KBM-7 (cell line): ENCODE data around the gene ARL8A.
"Not testable (repeated sequence)": the region's sequence is repeated elsewhere in the genome, so short reads cannot be mapped to it uniquely, and the experiment has no call there.

Experiments
- DNase-seq: peaks from one replicate; pipeline ENCODE4 v3.0.0-alpha.2; 2015
- in situ Hi-C: fragments of 300-500 bp; cut with MboI; formaldehyde crosslinking; loops from 2 replicates; pipeline ENCODE4 v1.14.3; 2020; ENCODE audit warnings: low sequenced_read_pairs, low pct_unique_long_range_greater_than_20kb, mixed read lengths

Gene ARL8A

DNA sequence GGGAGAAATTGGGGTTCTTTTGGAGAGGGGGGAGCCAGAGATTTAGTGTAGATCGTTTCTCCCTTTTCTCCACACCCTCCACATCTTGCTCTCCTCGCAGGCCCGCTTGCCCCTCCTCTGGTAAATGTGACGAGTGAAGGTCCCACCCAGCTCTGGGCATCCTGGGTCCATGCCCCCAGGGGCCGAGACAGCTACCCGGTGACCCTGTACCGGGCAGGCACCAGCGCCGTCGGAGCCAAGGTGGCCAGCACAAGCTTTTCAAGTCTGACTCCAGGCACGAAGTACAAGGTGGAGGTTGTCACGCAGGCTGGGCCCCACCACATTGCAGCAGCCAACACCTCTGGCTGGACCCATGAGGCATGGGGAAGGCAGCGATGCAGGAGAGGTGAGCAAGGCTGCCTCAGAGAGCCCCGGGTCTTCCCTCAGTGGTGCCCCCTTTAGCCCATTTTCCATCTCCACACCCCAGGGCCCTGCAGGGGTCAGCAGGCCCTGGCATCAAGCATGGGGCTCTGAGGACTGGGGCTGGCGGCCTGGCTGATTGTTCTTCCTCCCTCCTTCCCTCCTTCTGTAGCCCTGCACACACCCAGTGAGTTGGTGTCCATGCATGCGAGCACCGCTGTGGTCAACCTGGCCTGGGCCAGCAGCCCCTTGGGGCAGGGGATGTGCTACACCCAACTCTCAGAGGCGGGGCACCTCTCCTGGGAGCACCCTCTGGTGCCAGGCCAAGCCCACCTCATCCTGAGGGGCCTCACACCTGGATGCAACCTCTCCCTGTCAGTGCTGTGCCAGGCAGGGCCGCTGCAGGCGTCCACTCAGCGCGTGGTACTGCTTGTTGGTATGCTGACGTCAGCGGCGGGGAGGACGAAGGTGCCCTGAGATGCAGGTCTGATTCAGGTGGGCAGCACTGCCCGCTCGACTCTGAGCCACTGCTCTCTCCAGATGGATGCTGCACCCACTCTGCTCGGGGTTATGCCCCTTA lies 32.7 kb upstream of the ARL8A start:
- in situ Hi-C loops: no loop called here

DNA sequence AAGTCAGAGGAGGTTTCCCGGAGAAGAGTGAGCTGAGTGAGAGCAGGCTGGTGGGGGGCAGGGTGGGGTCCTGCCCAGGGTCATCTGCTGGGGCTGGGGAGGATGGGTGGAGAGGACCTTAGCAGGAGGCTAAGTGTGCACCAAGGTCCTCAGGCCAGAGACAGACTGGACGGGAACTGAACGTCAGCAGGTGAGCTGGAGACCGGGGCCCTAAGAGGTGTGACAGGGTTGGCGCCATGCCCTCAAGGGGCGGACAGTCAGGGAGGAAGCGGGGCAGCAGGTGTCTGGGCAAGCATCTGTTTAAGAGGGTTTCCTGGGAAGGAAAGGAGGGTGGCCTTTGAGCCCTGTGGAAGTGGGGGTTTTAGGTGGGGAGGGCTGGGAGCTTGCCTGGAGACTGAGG lies 29.5 kb upstream of the ARL8A start:
- in situ Hi-C loops: no loop called here
- no peak for DNase-seq

More for the DNA sequence above, 32.7 kb upstream of the ARL8A start:
- DNase-seq: no peak

DNA sequence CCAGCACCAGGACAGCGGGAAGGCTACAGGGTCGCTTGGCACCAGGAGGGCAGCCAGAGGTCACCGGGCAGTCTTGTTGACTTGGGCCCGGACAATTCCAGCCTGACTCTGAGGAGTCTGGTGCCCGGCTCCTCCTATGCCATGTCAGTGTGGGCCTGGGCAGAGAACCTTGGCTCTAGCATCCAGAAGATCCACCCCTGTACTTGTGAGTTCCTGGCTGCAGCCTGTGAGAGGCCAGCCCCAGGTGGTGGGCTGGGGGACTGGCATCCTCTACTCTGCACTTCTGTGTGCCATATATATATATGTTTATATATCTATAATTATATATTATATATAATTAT lies 27.4 kb upstream of the ARL8A start:
- peak; percentile 38 for DNase-seq
- in situ Hi-C loops: no loop called here

DNA sequence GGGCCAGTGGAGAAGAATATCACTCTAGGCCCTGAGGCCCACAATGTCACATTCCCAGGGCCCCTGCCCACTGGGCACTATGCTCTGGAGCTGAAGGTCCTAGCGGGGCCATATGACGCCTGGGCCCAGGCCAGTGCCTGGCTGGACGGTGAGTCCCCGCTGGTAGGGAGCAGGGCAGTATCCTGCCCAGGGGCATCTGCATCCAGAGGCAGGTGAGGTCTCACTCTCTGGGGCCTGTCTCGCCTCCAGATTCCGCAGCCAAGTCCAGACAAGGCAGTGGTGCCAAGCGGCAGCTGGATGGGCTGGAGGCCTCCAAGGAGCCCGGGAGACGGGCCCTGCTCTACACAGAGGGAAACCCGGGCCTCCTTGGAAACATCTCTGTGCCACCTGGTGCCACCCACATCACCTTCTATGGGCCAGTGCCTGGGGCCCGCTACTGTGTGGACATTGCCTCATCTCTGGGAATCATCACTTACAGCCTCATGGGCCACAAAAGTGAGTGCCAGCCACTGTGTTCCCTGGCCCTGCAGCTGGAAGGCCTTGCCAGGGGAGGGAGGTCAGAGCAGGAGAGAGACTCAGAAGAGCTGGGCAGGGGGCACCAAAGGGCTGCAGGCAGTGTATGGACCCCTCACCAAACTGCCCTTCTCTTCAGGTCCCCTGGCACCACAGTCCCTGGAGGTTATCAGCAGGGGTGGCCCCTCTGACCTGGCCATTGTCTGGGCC lies 26.9 kb upstream of the ARL8A start:
- in situ Hi-C loops: no loop called here
- no peak for DNase-seq

DNA sequence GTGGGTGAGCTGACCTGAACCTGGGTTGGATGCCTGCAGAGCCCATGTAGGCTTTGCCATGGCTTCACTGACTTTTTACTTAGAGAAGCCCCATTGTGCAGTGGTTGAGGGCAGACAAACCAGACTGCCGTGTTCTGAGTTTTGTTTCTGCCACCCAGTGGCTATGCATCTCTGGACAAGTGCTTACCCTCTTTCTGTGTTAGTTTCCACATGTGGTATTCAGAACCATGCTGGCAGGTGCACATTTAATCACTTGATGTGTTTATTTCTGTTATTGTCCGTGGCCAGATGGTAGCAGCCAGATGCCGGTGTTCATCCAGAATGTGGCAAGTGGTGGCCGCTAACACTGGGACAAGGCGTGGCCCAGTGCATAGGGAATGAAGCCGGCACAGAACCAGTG lies 26.2 kb upstream of the ARL8A start:
- in situ Hi-C loops: no loop called here
- no peak for DNase-seq

DNA sequence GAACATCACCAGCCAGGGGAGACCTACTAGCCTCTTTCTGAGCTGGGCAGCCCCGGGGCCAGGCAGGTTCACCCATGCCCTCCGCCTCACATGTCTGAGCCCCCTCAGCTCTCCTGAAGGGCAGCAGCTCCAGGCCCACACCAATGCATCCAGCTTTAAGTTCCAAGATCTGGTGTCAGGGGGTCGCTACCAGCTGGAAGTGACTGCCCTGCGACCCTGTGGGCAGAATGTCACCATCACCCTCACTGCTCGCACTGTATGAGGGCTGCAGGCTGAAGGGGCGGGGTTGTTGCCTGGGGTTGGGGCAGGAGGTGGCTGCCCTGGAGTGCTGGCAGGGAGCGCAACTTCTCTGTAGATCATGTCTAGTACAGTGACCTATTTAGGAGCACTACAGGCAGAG lies 24.3 kb upstream of the ARL8A start:
- in situ Hi-C loops: no loop called here
- no peak for DNase-seq

DNA sequence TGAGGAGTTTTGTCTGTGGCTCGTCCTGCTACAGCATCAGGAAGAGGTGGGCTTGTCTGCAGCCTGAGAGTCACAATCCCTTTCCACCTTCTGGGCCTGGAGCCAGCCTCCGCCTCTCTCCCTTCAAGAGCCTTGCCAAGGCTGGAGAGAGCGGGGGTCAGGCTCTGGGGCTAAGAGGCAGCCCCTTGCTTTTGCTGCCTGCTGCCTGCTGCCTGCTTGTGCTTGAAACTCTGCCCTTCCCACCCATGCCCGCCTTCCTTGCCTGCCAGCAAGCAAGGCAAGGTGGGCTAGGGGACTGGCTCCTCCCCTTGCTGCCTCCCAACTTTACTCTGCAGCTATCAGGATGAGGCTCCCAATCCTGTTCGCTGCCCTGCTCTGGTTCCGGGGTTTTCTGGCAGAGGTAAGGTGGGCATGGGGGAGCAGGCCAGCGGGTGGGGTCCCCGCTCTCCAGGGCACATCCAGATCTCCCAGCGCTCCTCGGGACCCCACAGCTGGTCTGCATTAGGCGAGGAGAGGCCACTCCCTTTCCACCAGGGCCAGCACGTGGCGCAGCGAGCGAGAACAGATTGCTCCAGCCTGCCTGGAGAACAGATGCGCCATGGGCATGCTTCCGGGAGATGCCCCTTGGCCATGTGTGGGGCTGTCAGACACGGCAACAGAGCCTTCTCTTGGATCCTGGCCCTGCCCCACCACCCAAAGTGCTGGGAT lies 23.3 kb upstream of the ARL8A start:
- in situ Hi-C loops: no loop called here
- DNase-seq: no peak

DNA sequence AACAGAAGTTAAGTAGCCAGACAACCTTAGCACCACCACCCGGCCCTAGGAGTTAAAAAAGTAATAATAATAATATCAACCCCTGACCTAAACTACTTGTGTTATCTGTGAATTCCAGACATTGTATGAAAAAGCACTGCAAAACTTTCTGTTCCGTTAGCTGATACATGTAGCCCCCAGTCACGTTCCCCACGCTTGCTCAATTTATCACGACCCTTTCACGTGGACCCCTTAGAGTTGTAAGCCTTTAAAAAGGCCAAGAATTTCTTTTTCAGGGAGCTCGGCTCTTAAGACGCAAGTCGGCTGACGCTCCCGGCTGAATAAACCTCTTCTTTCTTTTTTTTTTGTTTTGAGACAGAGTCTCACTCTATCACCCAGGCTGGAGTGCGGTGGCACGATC lies 22.5 kb upstream of the ARL8A start:
- in situ Hi-C loops, DNase-seq: not testable (repeated sequence)

DNA sequence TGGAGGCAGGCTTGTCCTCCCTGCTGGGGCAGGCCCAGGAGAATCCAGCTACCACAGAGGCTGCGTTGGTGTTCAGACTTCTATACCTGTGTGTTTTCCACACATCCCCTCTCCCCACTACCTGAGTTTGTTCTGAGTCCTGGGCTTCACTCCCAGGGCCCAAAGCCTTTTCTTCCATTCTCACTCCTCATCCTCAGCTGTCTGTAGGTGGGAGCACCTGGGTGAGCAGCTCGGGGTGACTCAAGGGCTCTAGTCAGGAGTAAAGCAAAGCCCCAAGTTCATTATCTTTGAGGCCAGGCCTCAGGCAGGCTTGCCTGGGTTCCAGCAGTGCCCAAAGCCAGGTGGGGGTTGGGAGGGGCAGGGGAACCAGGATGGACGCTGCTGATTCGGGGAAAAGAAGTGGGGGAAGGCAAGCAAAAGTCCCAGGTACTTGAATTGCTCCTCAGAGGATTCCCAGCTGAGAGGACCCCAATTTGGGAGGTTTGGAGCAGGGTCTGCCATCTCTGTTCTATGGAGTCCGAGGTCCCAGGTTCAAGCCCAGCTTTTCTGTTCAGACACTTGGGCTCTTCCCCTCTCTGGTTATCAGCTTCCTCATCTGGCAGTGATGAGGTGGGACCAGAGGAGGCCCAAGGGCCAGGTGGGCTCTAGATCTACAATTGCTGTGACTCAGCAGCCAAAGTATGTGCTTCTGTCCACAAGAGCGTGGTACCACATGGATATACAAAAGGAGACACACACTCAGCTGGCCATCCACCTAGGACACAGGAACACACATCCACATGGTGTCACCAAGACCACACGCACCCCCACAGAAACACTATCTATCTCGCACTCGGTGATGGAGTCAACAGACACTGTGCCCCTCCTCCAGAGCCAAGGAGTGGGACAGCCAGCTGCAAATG lies 21.7 kb upstream of the ARL8A start:
- no peak for DNase-seq
- in situ Hi-C loops: no loop called here

DNA sequence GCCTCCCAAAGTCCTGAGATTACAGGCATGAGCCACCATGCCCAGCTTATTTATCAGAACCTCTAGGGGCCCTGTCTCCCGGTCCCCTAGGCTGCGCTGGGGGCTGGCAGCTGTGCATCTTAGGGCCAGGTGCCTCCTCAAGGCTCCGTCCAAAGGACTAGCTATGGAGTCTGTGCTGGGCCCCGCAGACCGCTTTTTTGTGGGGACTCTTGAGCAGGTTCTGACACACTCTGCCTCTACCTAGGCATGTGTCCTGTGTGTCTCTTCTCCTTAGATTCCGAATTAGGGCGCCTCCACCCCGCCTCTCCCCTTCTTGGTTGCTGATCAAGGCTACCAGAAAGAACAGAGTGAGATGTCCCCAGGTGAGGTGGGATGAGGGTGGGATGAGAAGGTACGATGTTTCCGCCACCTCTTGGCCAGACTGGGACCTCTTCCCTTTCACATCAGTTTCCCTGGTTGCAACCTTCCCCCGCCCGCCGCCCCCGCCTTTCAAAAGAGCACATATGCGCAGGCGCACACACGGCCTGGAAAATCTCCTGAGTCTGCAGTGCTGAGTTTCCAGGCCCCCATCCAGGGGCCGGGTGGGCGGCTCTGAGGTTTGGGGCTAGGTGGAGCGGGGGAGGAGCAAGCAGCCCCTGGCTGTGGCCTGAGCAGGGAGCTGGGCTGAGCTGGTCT lies 20.9 kb upstream of the ARL8A start:
- in situ Hi-C loops: no loop called here
- no peak for DNase-seq

DNA sequence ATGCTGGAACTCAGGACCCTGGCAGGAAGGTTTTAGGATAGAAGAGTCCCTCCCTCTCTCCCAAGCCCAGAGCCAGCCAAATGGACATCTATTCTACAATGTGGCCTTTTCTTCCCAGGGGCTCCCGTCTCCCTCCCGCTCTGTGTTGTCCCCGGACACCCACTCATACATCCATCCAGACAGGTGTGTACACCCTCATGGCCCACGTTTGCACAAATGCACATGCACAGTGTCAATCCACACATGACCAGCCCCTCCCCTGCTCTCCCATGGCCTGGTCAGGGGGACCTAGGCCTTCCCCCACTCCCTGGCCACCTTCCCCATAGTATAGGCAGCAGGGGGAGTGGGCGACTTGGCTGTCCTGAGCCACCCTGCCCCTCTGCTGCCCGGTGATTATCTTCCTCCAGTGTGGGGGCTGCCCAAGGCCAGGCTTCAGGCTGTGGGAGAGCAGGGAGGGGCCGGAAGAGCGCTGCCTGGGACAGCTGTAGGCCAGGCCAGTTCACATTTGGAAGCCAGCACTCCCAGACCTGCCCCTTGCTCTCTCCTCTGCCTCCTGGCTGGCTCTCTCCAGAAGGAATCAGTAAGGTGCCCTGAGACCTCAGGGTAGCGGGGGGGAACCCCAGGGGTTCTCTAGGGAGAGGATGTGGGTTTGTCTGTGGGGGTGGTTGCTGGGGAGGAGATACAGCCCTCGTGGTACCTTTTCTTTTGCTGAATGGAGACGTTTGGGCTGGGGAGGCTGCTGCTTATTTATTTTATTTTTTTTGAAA lies 19.9 kb upstream of the ARL8A start:
- in situ Hi-C loops: no loop called here

DNA sequence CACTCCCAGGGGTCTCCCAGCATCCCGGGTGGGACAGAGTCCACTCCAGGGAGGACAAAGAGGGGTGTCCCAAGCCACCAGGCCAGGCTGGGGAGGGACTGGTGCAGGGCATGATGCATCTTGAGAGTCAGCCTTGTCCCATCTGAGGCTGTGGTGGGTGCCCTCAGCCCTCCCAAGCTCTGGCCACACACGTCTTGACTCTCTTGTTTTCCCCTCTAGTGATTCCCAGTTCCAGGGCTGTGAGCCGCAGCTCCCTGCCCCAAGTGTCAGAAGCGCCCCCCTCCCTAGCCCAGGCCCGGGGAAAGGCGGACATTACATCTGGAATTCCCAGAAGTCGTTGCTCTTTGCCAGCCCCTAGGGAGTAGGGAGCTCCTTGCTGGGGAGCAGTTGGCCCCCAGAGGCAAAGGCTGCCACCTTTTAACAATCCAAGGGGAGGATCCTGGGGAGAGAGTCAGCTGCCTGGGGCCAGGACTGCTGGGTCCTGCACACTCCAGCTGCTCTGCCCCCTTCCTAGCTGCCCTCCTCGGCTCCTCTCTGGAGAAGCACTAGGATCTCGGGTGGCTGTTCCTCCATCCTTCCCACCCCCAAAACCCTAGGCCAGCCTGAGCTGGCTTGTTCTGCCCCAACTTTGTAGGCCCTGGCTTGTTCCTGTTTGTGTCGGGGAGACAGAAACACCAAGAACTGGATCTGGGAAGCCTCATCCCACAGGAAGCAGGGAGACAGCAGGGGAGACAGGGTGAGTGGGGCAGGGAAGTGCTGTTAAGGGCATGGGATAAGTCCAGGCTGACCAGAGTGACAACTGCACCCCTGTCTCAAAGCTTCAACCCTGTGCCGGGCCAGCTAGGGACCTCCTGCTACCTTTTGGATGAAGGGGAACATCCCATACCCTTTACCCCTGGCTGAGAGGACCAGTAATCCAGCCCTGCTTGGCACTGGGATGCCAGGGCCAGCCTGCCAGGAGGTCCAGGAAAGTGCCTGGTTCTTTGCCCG lies 19.0 kb upstream of the ARL8A start:
- no peak for DNase-seq
- in situ Hi-C loops: no loop called here

More for the DNA sequence above, 19.9 kb upstream of the ARL8A start:
- peak; percentile 29 for DNase-seq

DNA sequence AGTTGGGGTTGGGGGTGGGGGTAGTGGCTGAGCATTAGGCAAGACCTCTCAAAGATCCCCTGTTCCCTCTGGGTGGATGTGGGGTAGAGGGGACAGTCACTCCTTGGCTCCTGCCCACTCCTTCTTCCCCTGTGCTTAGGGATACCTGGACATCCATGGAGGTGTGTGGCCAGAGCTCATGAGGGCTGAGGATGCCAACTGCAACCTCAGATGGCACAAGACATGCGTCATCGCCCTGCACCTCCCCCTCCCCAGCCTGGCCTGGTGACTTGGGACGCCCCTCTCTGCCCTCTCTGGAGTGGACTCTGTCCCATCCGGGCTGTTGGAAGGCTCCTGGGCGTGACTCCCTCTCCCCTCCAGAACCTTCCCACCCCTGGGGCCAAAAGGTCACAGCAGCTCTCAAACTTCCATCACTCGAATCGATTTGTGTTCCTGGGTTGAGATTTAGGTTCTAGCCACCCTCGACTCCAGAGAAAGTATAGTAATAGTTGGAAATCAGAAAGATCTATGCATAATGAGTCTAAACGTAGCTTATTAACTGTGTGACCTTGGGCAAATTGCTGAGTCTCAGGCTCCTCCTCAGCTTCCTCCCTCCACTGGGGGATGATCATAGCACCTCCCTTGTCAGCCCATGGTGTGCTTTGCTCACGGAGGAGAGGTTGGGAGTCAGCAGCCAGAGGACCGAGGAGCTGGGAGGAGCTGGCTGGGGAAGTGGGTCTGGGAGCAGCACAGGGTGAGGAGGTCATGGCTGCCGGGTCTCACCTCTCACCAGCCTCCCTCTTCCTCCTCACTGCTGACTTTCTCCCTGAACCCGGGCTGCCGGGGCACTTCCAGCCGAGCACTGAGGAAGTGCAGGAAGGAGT lies 18.1 kb upstream of the ARL8A start:
- in situ Hi-C loops: no loop called here
- DNase-seq: peak; percentile 52

DNA sequence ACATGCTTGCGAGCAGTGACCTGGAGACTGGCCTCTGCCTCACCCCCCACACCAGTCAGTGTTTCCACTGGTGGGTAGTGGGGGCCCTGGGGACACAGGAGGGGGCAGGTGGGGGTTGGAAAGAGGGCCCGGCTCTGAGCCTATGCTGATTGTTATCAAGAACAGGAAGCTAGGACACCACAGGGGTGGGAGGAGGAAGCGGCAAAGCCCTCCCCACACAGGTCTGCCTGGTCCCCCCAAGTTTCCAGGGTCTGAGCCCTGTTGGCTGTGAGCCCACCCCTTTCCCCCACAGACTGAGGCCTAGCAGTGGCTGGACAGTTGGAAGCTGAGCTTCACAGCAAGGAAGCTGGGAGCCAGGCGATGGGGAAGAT lies 17.5 kb upstream of the ARL8A start:
- peak; percentile 71 for DNase-seq
- in situ Hi-C loops: no loop called here

DNA sequence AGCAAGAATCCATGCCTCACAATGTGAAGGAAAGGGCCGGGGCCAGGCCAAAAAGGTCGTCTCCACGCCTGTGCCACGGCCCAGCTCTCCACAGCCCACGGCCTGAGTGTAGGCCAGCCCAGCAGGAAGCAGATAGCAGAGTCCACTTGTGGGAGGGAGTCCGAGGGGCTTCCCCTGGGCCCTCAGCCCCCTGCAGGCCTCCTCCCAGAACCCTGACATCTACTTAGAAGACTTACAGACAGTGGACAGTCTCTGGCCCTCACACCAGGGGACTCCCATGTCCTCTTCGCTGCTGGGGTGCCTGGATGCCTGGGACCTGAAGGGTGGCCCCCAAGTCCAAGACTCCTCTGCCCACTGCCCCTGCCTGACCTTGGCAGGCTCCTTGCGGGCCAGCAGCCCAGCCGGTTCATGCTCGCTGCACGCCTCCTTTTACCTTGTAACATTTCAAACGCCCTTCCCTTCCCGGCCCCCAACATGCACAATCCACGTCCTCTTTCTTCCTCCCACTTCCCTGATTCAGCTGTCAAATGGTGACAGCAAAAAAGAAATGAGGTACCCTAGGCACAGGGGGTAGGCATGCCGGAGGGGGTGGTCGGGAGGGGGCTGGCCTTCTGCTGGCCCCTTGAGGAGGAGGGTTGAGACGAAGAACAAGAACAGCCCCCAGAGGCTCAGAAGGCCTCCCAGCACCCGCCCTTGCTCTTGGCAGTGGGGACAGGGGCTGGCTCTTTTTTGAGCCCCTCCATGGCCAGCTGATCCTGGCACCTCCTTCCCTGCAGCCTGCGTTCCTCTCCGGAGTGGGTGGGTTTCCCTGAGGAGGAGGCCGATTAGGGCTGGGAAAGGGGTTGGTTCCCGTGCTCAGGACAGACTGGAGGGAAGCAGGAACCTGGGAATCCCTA lies 16.9 kb upstream of the ARL8A start:
- in situ Hi-C loops: no loop called here
- peak; percentile 47 for DNase-seq
